HG02981 (cell line): ENCODE results near the gene CRB1.
"Not testable (repeated sequence)": the region's sequence is repeated elsewhere in the genome, so short reads cannot be mapped to it uniquely, and the experiment has no call there.

ENCODE experiments used
- ATAC-seq: cut with Tn5 transposase; IDR thresholded peaks from one replicate; pipeline ENCODE4 v1.9.1; 2021; ENCODE audit warnings: mild to moderate bottlenecking, moderate library complexity; ENCODE audit not compliant: unreplicated experiment

CRB1 gene

GRCh38 chr1:197448121-197448779, 180.2 kb downstream of the CRB1 start:
- no peak for ATAC-seq

- ATAC-seq, result no peak
These were observed 183.3 kb downstream of the CRB1 start for GRCh38 chr1:197451381-197451780.

- no peak for ATAC-seq
These were observed 185.5 kb downstream of the CRB1 start for GRCh38 chr1:197453376-197454058.

- ATAC-seq, result no peak
These were observed 194.5 kb downstream of the CRB1 start for GRCh38 chr1:197462539-197462938.

- no peak for ATAC-seq
These were observed 195.1 kb downstream of the CRB1 start for GRCh38 chr1:197463142-197463541.

GRCh38 chr1:197464044-197464443, 196.0 kb downstream of the CRB1 start:
- ATAC-seq, result no peak

- no peak for ATAC-seq
These were observed 197.7 kb downstream of the CRB1 start for GRCh38 chr1:197465528-197466327.

- ATAC-seq, result no peak
These were observed 198.8 kb downstream of the CRB1 start for GRCh38 chr1:197466813-197467212.

- no peak for ATAC-seq
These were observed 199.8 kb downstream of the CRB1 start for GRCh38 chr1:197467881-197468280.

- ATAC-seq, result no peak
These were observed 200.6 kb downstream of the CRB1 start for GRCh38 chr1:197468543-197469175.

GRCh38 chr1:197469620-197470210, 201.7 kb downstream of the CRB1 start:
- ATAC-seq, result no peak

- ATAC-seq, result no peak
These were observed 202.3 kb downstream of the CRB1 start for GRCh38 chr1:197470330-197470729.

- no peak for ATAC-seq
These were observed 203.4 kb downstream of the CRB1 start for GRCh38 chr1:197471248-197471985.

GRCh38 chr1:197472141-197472540, 204.1 kb downstream of the CRB1 start:
- no peak for ATAC-seq

GRCh38 chr1:197480446-197480845, 212.4 kb downstream of the CRB1 start:
- ATAC-seq, result no peak

- ATAC-seq, result no peak
These were observed 213.0 kb downstream of the CRB1 start for GRCh38 chr1:197481101-197481500.

- no peak for ATAC-seq
These were observed 217.7 kb downstream of the CRB1 start for GRCh38 chr1:197485790-197486189.

- ATAC-seq, result no peak
These were observed 218.9 kb downstream of the CRB1 start for GRCh38 chr1:197486946-197487345.

GRCh38 chr1:197491505-197491904, 223.5 kb downstream of the CRB1 start:
- ATAC-seq, result not testable (repeated sequence)

GRCh38 chr1:197496722-197497121, 228.7 kb downstream of the CRB1 start:
- no peak for ATAC-seq
